ENCODE data around the gene C10orf90.

DNA sequence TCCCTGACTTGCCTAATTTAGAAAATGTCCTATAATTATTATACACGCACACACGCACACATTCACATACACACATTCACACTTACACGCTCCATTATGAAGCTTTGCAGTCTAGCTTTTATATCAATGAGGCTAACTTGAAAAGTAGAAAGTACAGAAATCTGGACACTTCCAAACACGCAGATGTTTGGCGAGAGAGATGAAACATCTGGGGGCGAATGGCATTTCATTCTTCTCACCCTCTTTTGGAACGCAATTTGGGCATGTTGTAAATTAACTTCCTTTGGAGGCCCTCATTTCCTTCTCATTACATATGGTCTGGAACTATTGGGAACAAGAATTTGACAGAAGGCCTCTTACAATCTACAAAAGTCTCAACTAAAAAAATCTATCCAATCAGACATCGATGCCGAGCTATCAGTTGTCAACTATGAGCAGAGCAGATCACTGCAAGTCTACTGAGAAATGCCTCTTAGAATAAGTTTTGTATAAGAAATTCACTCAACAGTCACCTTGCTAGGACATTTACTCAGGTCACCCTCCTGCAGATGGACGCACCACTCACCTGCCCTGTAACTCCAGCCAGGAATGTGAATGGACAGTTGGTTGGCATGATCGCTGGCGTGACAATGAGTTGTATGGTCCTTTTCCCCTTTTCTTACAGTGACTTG lies 167.0 kb downstream of the C10orf90 start:
- TF ChIP-seq POLR2A (IDR thresholded peaks at IDR 0.05; ENCODE audit: low read depth) = no peak
- TF ChIP-seq, protein P1, sequence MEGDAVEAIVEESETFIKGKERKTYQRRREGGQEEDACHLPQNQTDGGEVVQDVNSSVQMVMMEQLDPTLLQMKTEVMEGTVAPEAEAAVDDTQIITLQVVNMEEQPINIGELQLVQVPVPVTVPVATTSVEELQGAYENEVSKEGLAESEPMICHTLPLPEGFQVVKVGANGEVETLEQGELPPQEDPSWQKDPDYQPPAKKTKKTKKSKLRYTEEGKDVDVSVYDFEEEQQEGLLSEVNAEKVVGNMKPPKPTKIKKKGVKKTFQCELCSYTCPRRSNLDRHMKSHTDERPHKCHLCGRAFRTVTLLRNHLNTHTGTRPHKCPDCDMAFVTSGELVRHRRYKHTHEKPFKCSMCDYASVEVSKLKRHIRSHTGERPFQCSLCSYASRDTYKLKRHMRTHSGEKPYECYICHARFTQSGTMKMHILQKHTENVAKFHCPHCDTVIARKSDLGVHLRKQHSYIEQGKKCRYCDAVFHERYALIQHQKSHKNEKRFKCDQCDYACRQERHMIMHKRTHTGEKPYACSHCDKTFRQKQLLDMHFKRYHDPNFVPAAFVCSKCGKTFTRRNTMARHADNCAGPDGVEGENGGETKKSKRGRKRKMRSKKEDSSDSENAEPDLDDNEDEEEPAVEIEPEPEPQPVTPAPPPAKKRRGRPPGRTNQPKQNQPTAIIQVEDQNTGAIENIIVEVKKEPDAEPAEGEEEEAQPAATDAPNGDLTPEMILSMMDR (IDR thresholded peaks at IDR 0.05) = no peak
- TF ChIP-seq EP300 (IDR thresholded peaks at IDR 0.05) = no peak
